Activated naive CD4-positive, alpha-beta T cell treated with Interleukin-2 at 50 U/mL for 16 hours (primary cell): ENCODE results near the gene TMEM271.

Experiments
- DNase-seq: peaks from one replicate; pipeline ENCODE4 v3.0.0-alpha.2; 2020

Gene TMEM271

DNA sequence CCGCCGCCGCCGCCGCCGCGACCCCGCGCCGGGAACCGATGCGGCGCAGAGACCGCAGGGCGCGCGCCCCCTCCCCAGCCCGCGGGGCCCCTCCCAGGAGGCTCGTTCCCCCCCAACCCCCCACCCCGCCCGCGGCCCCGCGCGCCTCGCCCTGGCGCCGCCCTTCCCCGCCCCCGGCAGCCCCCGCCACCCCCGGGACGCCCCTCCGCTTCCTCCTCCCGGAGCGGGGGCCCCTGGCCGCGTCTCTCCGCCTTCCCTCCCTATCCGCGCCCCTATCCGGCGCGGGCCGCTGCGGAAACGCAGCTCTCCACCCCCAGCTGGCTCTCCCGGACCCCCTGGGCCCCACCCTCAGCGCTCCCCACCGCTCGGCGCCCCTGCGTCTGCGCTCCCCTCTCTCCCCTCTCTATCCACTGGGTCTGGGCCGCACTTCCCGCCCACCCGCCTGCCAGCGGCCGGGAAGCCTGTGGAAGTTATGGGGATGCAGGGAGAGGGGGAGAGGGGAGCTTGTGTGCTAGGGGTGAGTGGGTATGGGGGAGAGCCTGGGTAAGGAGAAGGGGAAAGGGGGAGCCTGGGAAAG is at the start of gene TMEM271:
Gene TMEM271 (minus strand): TSS at position 51 of the 577 bp plus-strand sequence. CDS start 233 bp downstream, outside the sequence.
- DNase-seq: no peak

- DNase-seq: no peak
These were observed 49.6 kb upstream of the TMEM271 start for GRCh38 chr4:625631-626161.

GRCh38 chr4:624705-625590 is 48.9 kb upstream of the TMEM271 start, which contains the start of gene PDE6B:
PDE6B (plus strand) TSS chr4:625573; CDS start chr4:625627, 54 bp downstream.
- no peak for DNase-seq

- DNase-seq: no peak
These were observed 47.9 kb upstream of the TMEM271 start for GRCh38 chr4:623914-624566.

GRCh38 chr4:622996-623913 is 47.2 kb upstream of the TMEM271 start:
- no peak for DNase-seq

DNA sequence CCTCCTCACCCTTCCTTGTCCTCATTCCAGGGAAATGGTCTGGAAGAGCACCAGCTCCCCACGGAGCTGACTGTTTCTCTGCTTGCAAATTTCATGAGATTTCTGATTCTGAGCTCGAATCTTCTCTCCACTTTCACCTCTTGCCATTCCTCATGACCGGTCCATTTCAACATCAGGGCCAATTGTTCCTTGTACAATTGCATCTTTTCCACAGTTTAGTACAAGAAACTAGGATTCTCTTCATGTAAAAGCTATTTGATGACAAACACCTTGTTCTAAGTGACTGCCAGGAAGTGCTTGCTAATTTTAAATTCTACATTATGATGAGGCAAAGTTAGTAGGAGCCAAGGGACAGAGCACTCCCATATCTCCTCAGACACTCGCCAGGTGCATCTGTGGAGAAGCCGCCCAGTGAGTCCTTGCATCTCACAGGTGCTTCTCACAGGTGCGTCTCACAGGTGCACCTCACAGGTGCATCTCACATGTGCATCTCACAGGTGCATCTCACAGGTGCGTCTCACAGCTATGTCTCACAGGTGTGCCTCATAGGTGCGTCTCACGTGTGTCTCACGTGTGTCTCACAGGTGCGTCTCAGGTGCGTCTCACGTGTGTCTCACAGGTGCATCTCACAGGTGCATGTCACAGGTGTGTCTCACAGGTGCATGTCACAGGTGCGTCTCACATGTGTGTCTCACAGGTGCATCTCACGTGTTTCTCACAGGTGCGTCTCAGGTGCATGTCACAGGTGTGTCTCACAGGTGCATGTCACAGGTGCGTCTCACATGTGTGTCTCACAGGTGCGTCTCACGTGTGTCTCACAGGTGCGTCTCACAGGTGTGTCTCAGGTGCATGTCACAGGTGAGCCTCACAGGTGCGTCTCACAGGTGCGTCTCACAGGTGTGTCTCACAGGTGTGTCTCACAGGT is 46.2 kb upstream of the TMEM271 start:
- DNase-seq: no peak

GRCh38 chr4:621296-622070 is 45.4 kb upstream of the TMEM271 start:
- DNase-seq: no peak

DNA sequence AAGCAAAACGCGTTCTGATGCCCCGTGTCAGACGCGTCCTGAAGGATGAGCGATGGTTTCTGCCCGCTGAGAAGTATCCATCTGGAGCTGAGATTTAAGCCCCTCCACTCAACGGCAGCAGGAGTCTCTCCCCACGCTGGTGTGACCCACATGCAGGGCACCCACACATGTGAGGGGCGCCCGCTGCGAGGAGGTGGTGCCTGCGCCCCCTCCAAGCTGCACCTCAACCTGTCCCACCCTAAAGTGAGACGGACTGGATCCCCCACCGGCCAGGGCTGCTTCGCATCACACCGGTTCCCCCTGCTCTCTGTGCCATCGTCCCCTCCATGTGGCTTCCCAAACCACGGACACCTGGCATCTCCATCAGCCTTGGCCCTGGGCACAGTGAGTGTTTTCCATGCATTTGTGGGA is 44.8 kb upstream of the TMEM271 start:
- DNase-seq: no peak

DNA sequence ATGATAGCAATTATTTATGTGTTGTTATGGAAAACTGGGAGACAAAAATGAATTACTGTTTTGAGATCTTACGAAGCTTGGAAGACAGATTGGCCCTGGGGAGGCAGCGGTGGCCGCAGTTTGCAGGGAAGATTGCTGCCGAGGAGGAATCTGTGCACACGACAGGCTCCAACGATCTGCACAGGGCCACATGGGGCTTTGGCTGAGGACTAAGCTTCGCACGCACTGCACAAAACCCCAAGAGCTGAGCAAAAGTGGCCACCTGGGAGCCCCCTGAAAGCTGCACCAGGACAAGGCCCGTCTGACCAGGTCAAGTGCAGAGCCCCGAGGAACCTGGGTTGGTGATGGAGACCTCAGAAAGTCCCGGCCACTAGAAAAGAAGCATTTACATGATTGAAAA is 44.1 kb upstream of the TMEM271 start:
- no peak for DNase-seq

- DNase-seq: no peak
These were observed 41.8 kb upstream of the TMEM271 start for GRCh38 chr4:617644-618641.

DNA sequence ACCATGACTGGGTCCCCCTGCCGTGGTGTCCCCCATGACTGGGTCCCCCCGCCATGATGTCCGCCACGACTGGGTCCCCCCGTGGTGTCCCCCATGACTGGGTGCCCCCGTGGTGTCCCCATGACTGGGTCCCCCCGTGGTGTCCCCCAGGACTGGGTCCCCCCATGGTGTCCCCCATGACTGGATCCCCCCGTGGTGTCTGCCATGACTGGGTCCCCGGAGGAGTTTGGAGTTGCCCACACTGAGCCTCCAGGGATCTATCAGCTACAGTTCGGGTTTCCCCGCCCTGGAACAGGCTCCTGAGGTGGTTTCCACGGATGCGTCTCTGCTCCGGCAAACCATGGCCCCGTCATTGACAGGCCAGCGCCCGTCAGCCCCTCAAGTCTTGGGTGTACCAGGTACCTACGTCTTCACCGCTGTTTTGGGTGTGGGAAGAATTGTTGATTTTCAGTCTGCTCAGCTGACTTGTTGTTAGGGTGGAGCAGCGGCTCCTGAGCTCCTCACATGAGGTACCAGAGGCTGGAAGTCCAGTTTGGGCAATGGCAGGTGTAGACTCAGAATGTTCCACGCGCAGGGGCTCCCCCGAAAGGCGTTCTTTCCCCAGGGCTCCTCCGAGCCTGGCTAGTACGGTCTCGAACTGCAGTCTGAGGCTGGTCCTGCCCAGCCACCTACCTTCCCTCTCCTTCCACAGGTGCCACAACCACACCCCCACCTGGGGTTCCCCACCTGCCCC is 41.0 kb upstream of the TMEM271 start:
- DNase-seq: no peak

- no peak for DNase-seq
These were observed 40.0 kb upstream of the TMEM271 start for GRCh38 chr4:616091-616490.

DNA sequence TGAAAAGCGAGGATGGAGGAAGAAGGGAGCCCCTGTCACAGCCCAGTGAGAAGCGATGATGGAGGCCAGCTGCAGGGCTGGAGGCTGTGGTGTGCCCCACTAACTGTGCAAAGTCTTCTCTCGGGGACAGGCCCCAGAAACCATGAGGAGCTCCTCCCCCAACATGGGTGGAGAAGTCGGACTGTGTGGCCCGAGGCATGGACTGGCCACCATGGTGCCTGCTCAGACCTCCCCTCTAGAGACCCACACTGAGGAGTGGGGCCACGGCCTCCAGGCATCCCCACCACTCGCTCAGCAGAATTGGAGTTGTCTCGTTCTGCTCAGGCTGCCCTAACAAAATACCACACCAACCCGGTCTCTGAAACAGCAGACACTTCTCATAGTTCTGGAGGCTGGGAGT is 37.0 kb upstream of the TMEM271 start:
- no peak for DNase-seq

DNA sequence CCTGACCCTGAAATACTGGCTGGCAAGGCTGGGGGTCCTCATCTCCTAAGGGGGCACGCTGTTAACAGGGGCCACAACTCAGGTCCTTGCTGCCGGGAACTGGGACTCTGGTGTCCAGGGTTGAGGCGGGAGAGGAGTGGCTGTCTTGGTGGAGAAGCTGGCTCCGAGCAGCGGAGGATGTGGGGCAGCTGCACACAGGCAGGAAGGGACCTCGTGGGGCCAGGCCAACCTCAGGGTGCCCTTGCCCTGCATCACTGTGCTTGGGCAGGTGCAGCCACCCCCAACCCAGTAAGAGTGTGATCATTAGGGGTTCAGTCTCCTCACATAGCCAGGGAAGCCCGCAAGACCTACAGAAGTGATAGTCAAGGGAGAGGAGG is 36.6 kb upstream of the TMEM271 start:
- DNase-seq: no peak

GRCh38 chr4:612052-612748 is 36.1 kb upstream of the TMEM271 start:
- DNase-seq: no peak

GRCh38 chr4:610411-611261 is 34.5 kb upstream of the TMEM271 start:
- DNase-seq: no peak
